Measurements from ENCODE around the gene GRM7. TPM values are rescaled to one million over a fixed set of nuclear protein-coding genes. Genes with fewer than 3 reads are reported as not detected.

The GRM7 gene
- total RNA-seq, 1 donor from 2014 or later, result 0.34 TPM

- Mint-ChIP-seq H3K4me3 (ENCODE audit: low read depth) (no peak overlapping the region), H3K4me1 (ENCODE audit: low read depth) (no peaks in the 10 kb centered on the region), H3K9me3 (ENCODE audit: low read depth) (no peaks in the 10 kb centered on the region), H3K27ac (no peak overlapping the region), H3K36me3 (ENCODE audit: insufficient read depth) (no peaks in the 10 kb centered on the region), H3K27me3 (no peaks in the 10 kb centered on the region)
- DNase-seq (ENCODE audit: low spot score, unreplicated experiment), result no peak
- TF ChIP-seq CTCF (IDR thresholded peaks at IDR 0.05; ENCODE audit: unreplicated experiment), result no peak
These were observed 285.6 kb downstream of the GRM7 start for GRCh38 chr3:7146529-7146928.

GRCh38 chr3:7158516-7158915 is 297.6 kb downstream of the GRM7 start:
- Mint-ChIP-seq H3K36me3 (ENCODE audit: insufficient read depth) (no peaks in the 10 kb centered on the region), H3K4me3 (ENCODE audit: low read depth) (no peak overlapping the region), H3K27me3 (no peaks in the 10 kb centered on the region), H3K27ac (no peak overlapping the region), H3K9me3 (ENCODE audit: low read depth) (no peaks in the 10 kb centered on the region), H3K4me1 (ENCODE audit: low read depth) (no peaks in the 10 kb centered on the region)
- TF ChIP-seq CTCF (IDR thresholded peaks at IDR 0.05; ENCODE audit: unreplicated experiment), result no peak
- no peak for DNase-seq (ENCODE audit: low spot score, unreplicated experiment)

- H3K9me3 Mint-ChIP-seq (ENCODE audit: low read depth), result no peaks in the 10 kb centered on the region
- H3K4me3 Mint-ChIP-seq (ENCODE audit: low read depth), result no peak overlapping the region
- no peak for TF ChIP-seq CTCF (IDR thresholded peaks at IDR 0.05; ENCODE audit: unreplicated experiment)
- no peaks in the 10 kb centered on the region for H3K27me3 Mint-ChIP-seq
- no peaks in the 10 kb centered on the region for H3K36me3 Mint-ChIP-seq (ENCODE audit: insufficient read depth)
- no peaks in the 10 kb centered on the region for H3K4me1 Mint-ChIP-seq (ENCODE audit: low read depth)
- H3K27ac Mint-ChIP-seq, result no peak overlapping the region
- DNase-seq (ENCODE audit: low spot score, unreplicated experiment), result no peak
These were observed 299.8 kb downstream of the GRM7 start for GRCh38 chr3:7160689-7161088.

- H3K4me1 Mint-ChIP-seq (ENCODE audit: low read depth), result no peaks in the 10 kb centered on the region
- no peaks in the 10 kb centered on the region for H3K27me3 Mint-ChIP-seq
- DNase-seq (ENCODE audit: low spot score, unreplicated experiment), result no peak
- H3K4me3 Mint-ChIP-seq (ENCODE audit: low read depth), result no peak overlapping the region
- H3K27ac Mint-ChIP-seq, result no peak overlapping the region
- no peak for TF ChIP-seq CTCF (IDR thresholded peaks at IDR 0.05; ENCODE audit: unreplicated experiment)
- H3K36me3 Mint-ChIP-seq (ENCODE audit: insufficient read depth), result no peaks in the 10 kb centered on the region
- no peaks in the 10 kb centered on the region for H3K9me3 Mint-ChIP-seq (ENCODE audit: low read depth)
These were observed 305.5 kb downstream of the GRM7 start for GRCh38 chr3:7166460-7166859.

GRCh38 chr3:7171493-7171892 is 310.6 kb downstream of the GRM7 start:
- DNase-seq (ENCODE audit: low spot score, unreplicated experiment), result no peak
- H3K4me1 Mint-ChIP-seq (ENCODE audit: low read depth), result no peaks in the 10 kb centered on the region
- H3K27ac Mint-ChIP-seq, result no peak overlapping the region
- no peaks in the 10 kb centered on the region for H3K27me3 Mint-ChIP-seq
- no peak overlapping the region for H3K4me3 Mint-ChIP-seq (ENCODE audit: low read depth)
- no peak for TF ChIP-seq CTCF (IDR thresholded peaks at IDR 0.05; ENCODE audit: unreplicated experiment)
- H3K9me3 Mint-ChIP-seq (ENCODE audit: low read depth), result no peaks in the 10 kb centered on the region
- H3K36me3 Mint-ChIP-seq (ENCODE audit: insufficient read depth), result no peaks in the 10 kb centered on the region

All from progenitor cell of endocrine pancreas (in vitro differentiated cells).